C4-2B (cell line): ENCODE data around the gene CARD6.

Experiments used
- CTCF ChIP-seq: fragments of 450-650 bp; conservative IDR thresholded peaks from 2 replicates; pipeline ENCODE4 v1.5.1; 2017; ENCODE audit warnings: mild to moderate bottlenecking
- ZFX ChIP-seq: fragments of 450-650 bp; IDR thresholded peaks from 2 replicates; pipeline ENCODE4 v1.6.1; 2017

GRCh38 chr5:40873286-40873880 is 32.2 kb downstream of the CARD6 start:
- TF ChIP-seq CTCF (no peak), ZFX (no peak)
